ENCODE measurements around the gene CKAP4. TPM values are rescaled to one million over a fixed set of nuclear protein-coding genes. Genes with fewer than 3 reads are reported as not detected.

The CKAP4 gene
- total RNA-seq, 1 experiment from 2014 or later: 101 TPM

DNA sequence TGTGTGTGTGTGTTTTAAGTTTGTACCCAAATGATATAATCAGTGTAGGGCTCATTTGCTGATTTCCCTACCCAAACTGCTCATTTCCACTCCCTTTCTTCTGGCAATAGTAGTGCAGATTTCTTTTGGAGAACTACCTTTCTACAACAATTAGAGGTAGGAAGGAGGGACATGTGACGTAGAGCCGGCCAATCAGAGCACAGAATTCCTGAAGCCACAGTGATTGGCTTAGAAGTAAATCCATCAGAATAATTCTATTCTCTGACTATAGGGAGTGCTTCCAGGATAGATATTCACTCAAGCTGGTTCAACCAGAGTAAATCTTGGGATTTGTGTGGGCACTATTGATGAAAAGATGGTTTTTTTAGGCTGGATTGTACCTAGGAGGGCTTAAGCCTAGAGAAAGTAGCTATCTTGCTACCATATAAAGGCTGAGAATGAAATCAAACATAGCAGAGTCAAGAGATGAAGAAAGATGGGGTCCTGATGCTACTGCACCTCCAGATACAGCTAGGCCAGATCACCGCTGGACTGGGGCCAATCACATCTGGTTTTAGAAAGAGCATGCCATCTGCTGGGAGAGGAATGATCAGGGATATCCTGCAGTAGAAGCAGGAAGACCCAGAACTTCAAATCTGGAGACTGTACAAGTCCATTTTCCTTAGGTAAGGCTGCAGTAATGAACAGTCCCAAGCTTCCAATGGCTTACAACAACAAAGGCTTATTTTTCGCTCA, 55.0 kb downstream of the CKAP4 start:
- ChIA-PET CTCF (interaction anchor here (0.5 kb wide), 1 partner anchor 34 kb away, joined by 3 read pairs; no protein-coding TSS in a partner anchor), POLR2A (no interaction called here)
- intact Hi-C loops (cut with micrococcal nuclease): no loop called here
- Mint-ChIP-seq H3K9me3 (ENCODE audit: unreplicated experiment) (no peaks in the 10 kb centered on the region), H3K27ac (ENCODE audit: low read depth, unreplicated experiment) (no peak overlapping the region), H3K4me3 (ENCODE audit: unreplicated experiment) (no peak overlapping the region), H3K36me3 (ENCODE audit: insufficient read depth, unreplicated experiment) (no peaks in the 10 kb centered on the region), H3K4me1 (ENCODE audit: insufficient read depth, unreplicated experiment) (no peaks in the 10 kb centered on the region), H3K27me3 (ENCODE audit: insufficient read depth, unreplicated experiment) (no peaks in the 10 kb centered on the region)
- TF ChIP-seq, protein P1, sequence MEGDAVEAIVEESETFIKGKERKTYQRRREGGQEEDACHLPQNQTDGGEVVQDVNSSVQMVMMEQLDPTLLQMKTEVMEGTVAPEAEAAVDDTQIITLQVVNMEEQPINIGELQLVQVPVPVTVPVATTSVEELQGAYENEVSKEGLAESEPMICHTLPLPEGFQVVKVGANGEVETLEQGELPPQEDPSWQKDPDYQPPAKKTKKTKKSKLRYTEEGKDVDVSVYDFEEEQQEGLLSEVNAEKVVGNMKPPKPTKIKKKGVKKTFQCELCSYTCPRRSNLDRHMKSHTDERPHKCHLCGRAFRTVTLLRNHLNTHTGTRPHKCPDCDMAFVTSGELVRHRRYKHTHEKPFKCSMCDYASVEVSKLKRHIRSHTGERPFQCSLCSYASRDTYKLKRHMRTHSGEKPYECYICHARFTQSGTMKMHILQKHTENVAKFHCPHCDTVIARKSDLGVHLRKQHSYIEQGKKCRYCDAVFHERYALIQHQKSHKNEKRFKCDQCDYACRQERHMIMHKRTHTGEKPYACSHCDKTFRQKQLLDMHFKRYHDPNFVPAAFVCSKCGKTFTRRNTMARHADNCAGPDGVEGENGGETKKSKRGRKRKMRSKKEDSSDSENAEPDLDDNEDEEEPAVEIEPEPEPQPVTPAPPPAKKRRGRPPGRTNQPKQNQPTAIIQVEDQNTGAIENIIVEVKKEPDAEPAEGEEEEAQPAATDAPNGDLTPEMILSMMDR (IDR thresholded peaks at IDR 0.05; ENCODE audit: unreplicated experiment): no peak
- no TSS peak for BruUV-seq (replicated peaks)
- DNase-seq (ENCODE audit: unreplicated experiment): no peak

DNA sequence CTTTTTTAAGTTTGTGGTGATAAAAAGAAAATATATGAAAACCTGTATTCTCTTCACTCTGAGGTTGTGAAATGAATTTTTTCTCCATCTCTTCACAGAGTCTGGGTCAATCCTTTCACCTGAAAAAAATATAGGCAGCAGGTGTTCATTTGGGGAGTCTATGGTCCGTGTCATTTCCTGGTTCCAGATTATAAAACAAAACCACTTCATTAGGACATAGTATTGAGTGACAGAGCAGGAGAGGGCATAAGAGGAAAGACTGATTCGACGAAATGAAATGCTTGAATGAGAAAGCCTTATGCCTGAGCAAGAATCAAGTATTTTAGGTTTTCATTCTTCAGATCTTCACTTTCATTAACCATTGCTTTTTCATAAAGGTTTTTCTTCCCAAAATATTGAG, 57.2 kb downstream of the CKAP4 start:
- H3K9me3 Mint-ChIP-seq (ENCODE audit: unreplicated experiment): no peaks in the 10 kb centered on the region
- no peaks in the 10 kb centered on the region for H3K27me3 Mint-ChIP-seq (ENCODE audit: insufficient read depth, unreplicated experiment)
- DNase-seq (ENCODE audit: unreplicated experiment): no peak
- POLR2A ChIA-PET: no interaction called here
- intact Hi-C loops (cut with micrococcal nuclease): no loop called here
- no TSS peak for BruUV-seq (replicated peaks)
- no peaks in the 10 kb centered on the region for H3K36me3 Mint-ChIP-seq (ENCODE audit: insufficient read depth, unreplicated experiment)
- no peak overlapping the region for H3K27ac Mint-ChIP-seq (ENCODE audit: low read depth, unreplicated experiment)
- CTCF ChIA-PET: interaction anchor here (1.0 to 1.2 kb wide), 3 partner anchors 42 to 92 kb away, joined by 3 to 5 read pairs (median 3); no protein-coding TSS in a partner anchor
- TF ChIP-seq, protein P1 (IDR thresholded peaks at IDR 0.05; ENCODE audit: unreplicated experiment): no peak
- H3K4me1 Mint-ChIP-seq (ENCODE audit: insufficient read depth, unreplicated experiment): no peaks in the 10 kb centered on the region
- H3K4me3 Mint-ChIP-seq (ENCODE audit: unreplicated experiment): no peak overlapping the region

DNA sequence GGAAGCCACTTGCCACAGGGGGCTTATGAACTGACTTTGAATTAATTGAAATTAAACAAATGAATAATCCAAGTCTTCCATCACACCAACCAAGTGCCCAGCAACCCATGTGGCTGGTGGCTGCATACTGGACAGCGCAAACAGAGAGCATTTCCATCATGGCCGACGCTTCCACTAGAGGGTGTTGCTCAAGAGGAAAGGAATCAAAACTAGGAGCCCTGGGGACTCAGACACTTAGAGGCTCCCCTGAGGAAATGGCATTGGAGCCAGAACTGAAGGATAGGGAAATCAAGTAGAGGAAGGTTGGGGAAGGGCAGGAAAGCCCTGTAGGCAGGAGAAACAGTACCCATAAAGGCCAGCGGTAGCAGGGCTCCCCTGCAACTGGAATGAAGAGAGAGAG, 58.5 kb downstream of the CKAP4 start:
- BruUV-seq (replicated peaks): no TSS peak
- H3K9me3 Mint-ChIP-seq (ENCODE audit: unreplicated experiment): no peaks in the 10 kb centered on the region
- ChIA-PET CTCF (interaction anchor here (0.6 to 1.4 kb wide), 4 partner anchors 27 to 169 kb away, joined by 3 to 7 read pairs (median 3); partner anchors contain the start of gene POLR3B), POLR2A (interaction anchor here (0.6 kb wide), 1 partner anchor 17 kb away, joined by 3 read pairs; no protein-coding TSS in a partner anchor)
- no peaks in the 10 kb centered on the region for H3K36me3 Mint-ChIP-seq (ENCODE audit: insufficient read depth, unreplicated experiment)
- no peak overlapping the region for H3K27ac Mint-ChIP-seq (ENCODE audit: low read depth, unreplicated experiment)
- DNase-seq (ENCODE audit: unreplicated experiment): no peak
- no peak overlapping the region for H3K4me3 Mint-ChIP-seq (ENCODE audit: unreplicated experiment)
- intact Hi-C loops (cut with micrococcal nuclease): no loop called here
- no peaks in the 10 kb centered on the region for H3K27me3 Mint-ChIP-seq (ENCODE audit: insufficient read depth, unreplicated experiment)
- TF ChIP-seq, protein P1 (IDR thresholded peaks at IDR 0.05; ENCODE audit: unreplicated experiment): no peak
- no peaks in the 10 kb centered on the region for H3K4me1 Mint-ChIP-seq (ENCODE audit: insufficient read depth, unreplicated experiment)

DNA sequence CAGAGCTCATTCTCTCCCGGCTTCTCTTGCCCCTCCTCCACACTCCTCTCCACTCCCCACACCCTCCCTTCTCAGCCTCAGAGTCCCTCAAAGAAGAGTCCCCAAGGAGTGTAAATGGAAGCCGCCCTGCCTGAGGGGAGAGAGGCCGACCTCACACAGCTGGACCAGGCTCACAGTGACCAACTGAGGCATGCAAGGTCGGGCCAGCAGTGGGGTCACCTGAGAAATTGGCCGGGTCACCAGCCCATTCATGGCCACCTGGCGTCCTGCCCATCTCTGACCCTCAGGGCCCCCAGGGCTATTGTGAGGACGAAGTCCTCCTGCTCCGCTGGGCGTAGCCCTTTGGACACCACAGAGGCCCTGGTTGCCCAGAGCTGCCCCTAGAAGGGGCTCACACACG, 59.6 kb downstream of the CKAP4 start:
- CTCF ChIA-PET: interaction anchor here (0.7 to 1.9 kb wide), 6 partner anchors 17 to 170 kb away, joined by 3 to 7 read pairs (median 4); partner anchors contain the start of gene POLR3B
- TF ChIP-seq, protein P1 (IDR thresholded peaks at IDR 0.05; ENCODE audit: unreplicated experiment): no peak
- Mint-ChIP-seq H3K27ac (ENCODE audit: low read depth, unreplicated experiment) (no peak overlapping the region), H3K4me1 (ENCODE audit: insufficient read depth, unreplicated experiment) (no peaks in the 10 kb centered on the region), H3K4me3 (ENCODE audit: unreplicated experiment) (no peak overlapping the region), H3K27me3 (ENCODE audit: insufficient read depth, unreplicated experiment) (no peaks in the 10 kb centered on the region), H3K36me3 (ENCODE audit: insufficient read depth, unreplicated experiment) (no peaks in the 10 kb centered on the region), H3K9me3 (ENCODE audit: unreplicated experiment) (no peaks in the 10 kb centered on the region)
- no peak for DNase-seq (ENCODE audit: unreplicated experiment)
- BruUV-seq (replicated peaks): no TSS peak
- intact Hi-C loops (cut with micrococcal nuclease): no loop called here
- POLR2A ChIA-PET: no interaction called here

Other genes with a start within 250 kb of the CKAP4 start
- 2.6 and 3.4 TPM in 2 replicates for gene NUAK1, start 109.1 kb downstream of the CKAP4 start, total RNA-seq (2022)
- gene TCP11L2, start 54.7 kb upstream of the CKAP4 start, total RNA-seq (2022): 10.2 and 11.4 TPM in 2 replicates
- 11.1 and 15.7 TPM in 2 replicates for gene POLR3B, start 109.7 kb upstream of the CKAP4 start, total RNA-seq (2022)